ENCODE data around the gene KBTBD12. TPM values are rescaled to one million over a fixed set of nuclear protein-coding genes. Genes with fewer than 3 reads are reported as not detected.

Gene KBTBD12
- total RNA-seq, 1 donor from 2014 or later: not detected

- no peak for DNase-seq
- H3K4me3 Mint-ChIP-seq (ENCODE audit: unreplicated experiment): no peak overlapping the region
- H3K27me3 Mint-ChIP-seq (ENCODE audit: unreplicated experiment): peaks cover 4% of the 10 kb centered on the region
- H3K36me3 Mint-ChIP-seq (ENCODE audit: unreplicated experiment): no peaks in the 10 kb centered on the region
- peaks cover 4% of the 10 kb centered on the region for H3K9me3 Mint-ChIP-seq (ENCODE audit: unreplicated experiment)
- no peak for TF ChIP-seq CTCF (IDR thresholded peaks at IDR 0.05; ENCODE audit: partially characterized antibody, unreplicated experiment)
- no peak overlapping the region for H3K27ac Mint-ChIP-seq (ENCODE audit: unreplicated experiment)
- peaks cover 2% of the 10 kb centered on the region for H3K4me1 Mint-ChIP-seq (ENCODE audit: low read depth, unreplicated experiment)
Observed at GRCh38 chr3:128004661-128005060, 89.6 kb downstream of the KBTBD12 start.

- no peak overlapping the region for H3K4me3 Mint-ChIP-seq (ENCODE audit: unreplicated experiment)
- H3K27ac Mint-ChIP-seq (ENCODE audit: unreplicated experiment): no peak overlapping the region
- H3K36me3 Mint-ChIP-seq (ENCODE audit: unreplicated experiment): no peaks in the 10 kb centered on the region
- no peak for TF ChIP-seq CTCF (IDR thresholded peaks at IDR 0.05; ENCODE audit: partially characterized antibody, unreplicated experiment)
- DNase-seq: peak; percentile 31
- H3K9me3 Mint-ChIP-seq (ENCODE audit: unreplicated experiment): peaks cover 2% of the 10 kb centered on the region
- peaks cover 4% of the 10 kb centered on the region for H3K27me3 Mint-ChIP-seq (ENCODE audit: unreplicated experiment)
- peaks cover 3% of the 10 kb centered on the region for H3K4me1 Mint-ChIP-seq (ENCODE audit: low read depth, unreplicated experiment)
Observed at GRCh38 chr3:128006061-128007032, 91.3 kb downstream of the KBTBD12 start.

GRCh38 chr3:128007033-128007424 lies 92.0 kb downstream of the KBTBD12 start:
- Mint-ChIP-seq H3K4me1 (ENCODE audit: low read depth, unreplicated experiment) (peaks cover 5% of the 10 kb centered on the region), H3K9me3 (ENCODE audit: unreplicated experiment) (peaks cover 2% of the 10 kb centered on the region), H3K27me3 (ENCODE audit: unreplicated experiment) (peaks cover 4% of the 10 kb centered on the region), H3K4me3 (ENCODE audit: unreplicated experiment) (no peak overlapping the region), H3K27ac (ENCODE audit: unreplicated experiment) (no peak overlapping the region), H3K36me3 (ENCODE audit: unreplicated experiment) (no peaks in the 10 kb centered on the region)
- DNase-seq: no peak
- TF ChIP-seq CTCF (IDR thresholded peaks at IDR 0.05; ENCODE audit: partially characterized antibody, unreplicated experiment): no peak

GRCh38 chr3:128009952-128010846 lies 95.2 kb downstream of the KBTBD12 start:
- no peak for TF ChIP-seq CTCF (IDR thresholded peaks at IDR 0.05; ENCODE audit: partially characterized antibody, unreplicated experiment)
- no peak for DNase-seq
- H3K4me3 Mint-ChIP-seq (ENCODE audit: unreplicated experiment): no peak overlapping the region
- peaks cover 5% of the 10 kb centered on the region for H3K4me1 Mint-ChIP-seq (ENCODE audit: low read depth, unreplicated experiment)
- no peaks in the 10 kb centered on the region for H3K36me3 Mint-ChIP-seq (ENCODE audit: unreplicated experiment)
- H3K27ac Mint-ChIP-seq (ENCODE audit: unreplicated experiment): no peak overlapping the region
- peaks cover 4% of the 10 kb centered on the region for H3K27me3 Mint-ChIP-seq (ENCODE audit: unreplicated experiment)
- peaks cover 2% of the 10 kb centered on the region for H3K9me3 Mint-ChIP-seq (ENCODE audit: unreplicated experiment)

Data from glutamatergic neuron (in vitro differentiated cells).